SK-N-SH (cell line): ENCODE results near the gene ST8SIA6.

Experiments
- CTCF ChIP-seq: fragments of 200-600 bp; sonication (generic); IDR thresholded peaks from 2 replicates; pipeline ENCODE4 v1.6.1; 2017; ENCODE audit warnings: antibody characterized with exemption, mild to moderate bottlenecking, moderate library complexity
- FOXM1 ChIP-seq: IDR thresholded peaks from 2 replicates; pipeline ENCODE4 v1.4.0; 2012; ENCODE audit warnings: low read depth, mild to moderate bottlenecking
- JUND ChIP-seq: IDR thresholded peaks from 2 replicates; pipeline ENCODE4 v1.4.0; 2012
- MXI1 ChIP-seq: IDR thresholded peaks from 2 replicates; pipeline ENCODE4 v1.6.1; 2012; ENCODE audit warnings: mild to moderate bottlenecking, low read depth, low read length, improper control_type of control experiment
- NFIC ChIP-seq: IDR thresholded peaks from 2 replicates; pipeline ENCODE4 v1.4.0; 2012; ENCODE audit warnings: borderline replicate concordance
- PBX3 ChIP-seq: IDR thresholded peaks from 2 replicates; pipeline ENCODE4; 2012
- POLR2AphosphoS5 ChIP-seq: IDR thresholded peaks from 2 replicates; pipeline ENCODE4 v1.6.1; 2012; ENCODE audit warnings: low read depth, low read length
- RFX5 ChIP-seq: IDR thresholded peaks from 2 replicates; pipeline ENCODE4 v1.6.1; 2012; ENCODE audit warnings: mild to moderate bottlenecking, improper control_type of control experiment, low read length
- SIN3A ChIP-seq: IDR thresholded peaks from 2 replicates; pipeline ENCODE4 v1.6.1; 2012; ENCODE audit warnings: low read depth, mild to moderate bottlenecking, low read length, moderate library complexity, borderline replicate concordance

DNA sequence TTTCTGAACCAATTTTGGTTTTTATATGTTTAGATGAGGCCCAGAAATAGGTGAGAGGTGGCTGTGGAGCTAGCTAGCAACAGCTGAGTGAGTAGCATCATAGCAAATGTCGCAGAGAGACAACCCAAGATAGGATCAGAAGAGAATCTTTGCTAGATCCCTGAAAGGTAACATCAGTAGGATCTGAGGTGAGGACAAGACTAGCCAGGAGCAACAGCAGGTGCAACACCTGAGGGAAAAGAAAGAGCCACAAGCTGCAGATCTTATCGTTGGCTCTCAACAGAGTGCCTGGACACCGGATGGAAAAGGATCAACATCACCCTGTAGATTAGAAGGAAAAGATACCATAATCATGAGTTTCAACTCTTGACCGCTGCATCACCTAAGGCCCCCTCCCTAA, 4.4 kb downstream of the ST8SIA6 start:
- TF ChIP-seq MXI1 = no peak
- TF ChIP-seq PBX3 = no peak
- TF ChIP-seq JUND = no peak
- TF ChIP-seq FOXM1 = no peak
- TF ChIP-seq POLR2AphosphoS5 = no peak
- no peak for TF ChIP-seq CTCF
- TF ChIP-seq RFX5 = no peak
- TF ChIP-seq NFIC = no peak
- no peak for TF ChIP-seq SIN3A
